Spleen (tissue), 7 donors: Measurements from ENCODE around the gene MISP.

Experiments
- CTCF ChIP-seq, 11 experiments: fragments of 200-600 bp in 7 of 11; fragments of 450-650 bp in 4 of 11; sonication (generic) in 4 of 11; IDR thresholded peaks in 8 of 11; conservative IDR thresholded peaks in 3 of 11; 1 replicate in 7 of 11; 2 replicates in 4 of 11; pipeline versions ENCODE4 v1.4.0 to v1.8.0; 2016 to 2021; ENCODE audit warnings: antibody characterized with exemption in 11 of 11, inconsistent platforms in 4 of 11, mild to moderate bottlenecking in 1 of 11
- POLR2A ChIP-seq, 3 donors: fragments of 450-650 bp; IDR thresholded peaks; one replicate each; pipeline ENCODE4 v1.5.1; 2017; ENCODE audit warnings: antibody characterized with exemption in 3 of 3, mild to moderate bottlenecking in 1 of 3
- POLR2AphosphoS5 ChIP-seq, 3 donors: sonication (generic); formaldehyde crosslinking; IDR thresholded peaks; one replicate each; pipeline ENCODE4 v1.5.1; 2017; ENCODE audit warnings: antibody characterized with exemption in 3 of 3
- donor health status: DM: no; HTN: no; CAD: no; lungs with moderate emphysema.
- donor health status: DM: no; HTN: no; CAD: no.
- donor health status: DM: no; HTN: no; CAD: no.

GRCh38 chr19:812049-812746 is 61.3 kb downstream of the MISP start:
- TF ChIP-seq POLR2A (IDR thresholded peaks at IDR 0.05) (no peak), CTCF (IDR thresholded peaks at IDR 0.05 in 8 of 11, conservative IDR thresholded peaks at IDR 0.05 in 3 of 11) (no peak), POLR2AphosphoS5 (IDR thresholded peaks at IDR 0.05) (peak; percentile 37 to 44 (median 41))
